HEK293 (cell line): ENCODE measurements around the gene TRAF5.

ENCODE experiments used
- ZNF558 ChIP-seq: fragments of 450-650 bp; formaldehyde crosslinking; IDR thresholded peaks from 2 replicates; pipeline ENCODE4 v1.5.1; 2016; ENCODE audit warnings: missing biosample characterization, missing genetic modification characterization
- TF ChIP-seq, protein P1 (sequence below): fragments of 450-650 bp; formaldehyde crosslinking; IDR thresholded peaks from 2 replicates; pipeline ENCODE4 v1.5.1; 2016; ENCODE audit warnings: missing biosample characterization, missing genetic modification characterization
- TF ChIP-seq, protein P2 (sequence below): fragments of 450-650 bp; formaldehyde crosslinking; conservative IDR thresholded peaks from 2 replicates; pipeline ENCODE4 v1.5.1; 2016; ENCODE audit warnings: low read depth, missing biosample characterization, missing genetic modification characterization

DNA sequence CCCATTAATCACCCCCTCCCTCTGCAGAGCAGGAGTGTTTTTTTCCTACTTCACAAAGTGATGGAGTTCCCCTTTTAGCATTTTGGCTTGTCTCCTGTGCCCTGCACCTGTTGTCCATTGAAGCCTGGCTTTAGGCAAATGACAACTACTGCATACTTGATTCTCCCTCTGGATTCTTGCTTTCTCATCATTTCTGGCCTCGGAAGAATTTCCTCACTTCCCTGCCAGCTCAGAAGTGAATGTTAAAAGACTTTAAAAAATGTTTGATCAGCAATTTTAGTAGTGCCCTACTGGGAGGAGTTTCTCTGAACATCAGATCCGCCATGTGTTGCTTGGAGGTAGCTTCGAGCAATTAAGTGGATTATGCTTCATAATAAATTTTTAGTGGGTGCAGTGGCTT, 39.4 kb upstream of the TRAF5 start:
- TF ChIP-seq, protein P1, sequence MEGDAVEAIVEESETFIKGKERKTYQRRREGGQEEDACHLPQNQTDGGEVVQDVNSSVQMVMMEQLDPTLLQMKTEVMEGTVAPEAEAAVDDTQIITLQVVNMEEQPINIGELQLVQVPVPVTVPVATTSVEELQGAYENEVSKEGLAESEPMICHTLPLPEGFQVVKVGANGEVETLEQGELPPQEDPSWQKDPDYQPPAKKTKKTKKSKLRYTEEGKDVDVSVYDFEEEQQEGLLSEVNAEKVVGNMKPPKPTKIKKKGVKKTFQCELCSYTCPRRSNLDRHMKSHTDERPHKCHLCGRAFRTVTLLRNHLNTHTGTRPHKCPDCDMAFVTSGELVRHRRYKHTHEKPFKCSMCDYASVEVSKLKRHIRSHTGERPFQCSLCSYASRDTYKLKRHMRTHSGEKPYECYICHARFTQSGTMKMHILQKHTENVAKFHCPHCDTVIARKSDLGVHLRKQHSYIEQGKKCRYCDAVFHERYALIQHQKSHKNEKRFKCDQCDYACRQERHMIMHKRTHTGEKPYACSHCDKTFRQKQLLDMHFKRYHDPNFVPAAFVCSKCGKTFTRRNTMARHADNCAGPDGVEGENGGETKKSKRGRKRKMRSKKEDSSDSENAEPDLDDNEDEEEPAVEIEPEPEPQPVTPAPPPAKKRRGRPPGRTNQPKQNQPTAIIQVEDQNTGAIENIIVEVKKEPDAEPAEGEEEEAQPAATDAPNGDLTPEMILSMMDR: no peak
- TF ChIP-seq, protein P2, sequence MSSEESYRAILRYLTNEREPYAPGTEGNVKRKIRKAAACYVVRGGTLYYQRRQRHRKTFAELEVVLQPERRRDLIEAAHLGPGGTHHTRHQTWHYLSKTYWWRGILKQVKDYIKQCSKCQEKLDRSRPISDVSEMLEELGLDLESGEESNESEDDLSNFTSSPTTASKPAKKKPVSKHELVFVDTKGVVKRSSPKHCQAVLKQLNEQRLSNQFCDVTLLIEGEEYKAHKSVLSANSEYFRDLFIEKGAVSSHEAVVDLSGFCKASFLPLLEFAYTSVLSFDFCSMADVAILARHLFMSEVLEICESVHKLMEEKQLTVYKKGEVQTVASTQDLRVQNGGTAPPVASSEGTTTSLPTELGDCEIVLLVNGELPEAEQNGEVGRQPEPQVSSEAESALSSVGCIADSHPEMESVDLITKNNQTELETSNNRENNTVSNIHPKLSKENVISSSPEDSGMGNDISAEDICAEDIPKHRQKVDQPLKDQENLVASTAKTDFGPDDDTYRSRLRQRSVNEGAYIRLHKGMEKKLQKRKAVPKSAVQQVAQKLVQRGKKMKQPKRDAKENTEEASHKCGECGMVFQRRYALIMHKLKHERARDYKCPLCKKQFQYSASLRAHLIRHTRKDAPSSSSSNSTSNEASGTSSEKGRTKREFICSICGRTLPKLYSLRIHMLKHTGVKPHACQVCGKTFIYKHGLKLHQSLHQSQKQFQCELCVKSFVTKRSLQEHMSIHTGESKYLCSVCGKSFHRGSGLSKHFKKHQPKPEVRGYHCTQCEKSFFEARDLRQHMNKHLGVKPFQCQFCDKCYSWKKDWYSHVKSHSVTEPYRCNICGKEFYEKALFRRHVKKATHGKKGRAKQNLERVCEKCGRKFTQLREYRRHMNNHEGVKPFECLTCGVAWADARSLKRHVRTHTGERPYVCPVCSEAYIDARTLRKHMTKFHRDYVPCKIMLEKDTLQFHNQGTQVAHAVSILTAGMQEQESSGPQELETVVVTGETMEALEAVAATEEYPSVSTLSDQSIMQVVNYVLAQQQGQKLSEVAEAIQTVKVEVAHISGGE (tag by site-specific recombination): no peak
- TF ChIP-seq ZNF558: no peak
